Left lung (tissue), 10 donors: ENCODE results near the gene AHSA1. TPM values are rescaled to one million over a fixed set of nuclear protein-coding genes. Genes with fewer than 3 reads are reported as not detected.

Source experiments
- ATAC-seq: fragments of 200-7000 bp; cut with Tn5 transposase; one replicate; pipeline ENCODE4 v1.9.1; 2020; ENCODE audit warnings: moderate library complexity
- DNase-seq, 4 donors: peaks; one replicate each; pipeline ENCODE4 v3.0.0-alpha.2; 2013 to 2020
- H3K27ac ChIP-seq, 2 donors: fragments of 200-600 bp; sonication (generic) in 1 of 2; one replicate each; pipeline versions ENCODE4 v1.5.0 to v1.8.0; 2020 to 2021
- H3K27me3 ChIP-seq, 2 donors: fragments of 200-600 bp; sonication (generic) in 1 of 2; one replicate each; pipeline versions ENCODE4 v1.5.0 to v1.8.0; 2020 to 2021
- H3K36me3 ChIP-seq, 2 donors: fragments of 200-600 bp; sonication (generic) in 1 of 2; one replicate each; pipeline versions ENCODE4 v1.5.0 to v1.8.0; 2020 to 2021
- H3K4me1 ChIP-seq, 2 donors: fragments of 200-600 bp; one replicate each; pipeline ENCODE4 v1.8.0; 2021
- H3K4me3 ChIP-seq, 2 donors: fragments of 200-600 bp; sonication (generic) in 1 of 2; one replicate each; pipeline versions ENCODE4 v1.5.0 to v1.8.0; 2020 to 2021; ENCODE audit warnings: mild to moderate bottlenecking in 1 of 2
- H3K9me3 ChIP-seq, 2 donors: fragments of 200-600 bp; sonication (generic) in 1 of 2; one replicate each; pipeline versions ENCODE4 v1.5.0 to v1.8.0; 2020 to 2021
- intact Hi-C, 2 donors: fragments of 100-400 bp; cut with DNase I; formaldehyde crosslinking; loops; one replicate each; pipeline versions ENCODE4 v1.11.2 to v1.14.2; 2022
- polyA plus RNA-seq, 6 donors: library from polyadenylated mRNA; unstranded; fragments of 120-200 nt; gene quantifications; one replicate each; pipeline ENCODE4 v1.2.1, GENCODE V29; 2013; ENCODE audit not compliant: insufficient read length in 6 of 6
- total RNA-seq, 2 donors: library from RNA; stranded (reverse); fragmentation: NEBNext Ultra II Directional; extraction: Animal tissue kit (Norgen Biotek cat#: 25700); gene quantifications; one replicate each; pipeline ENCODE4 v1.2.1, GENCODE V29; 2021
- TF ChIP-seq, protein P1 (sequence below), 2 donors: fragments of 200-600 bp; sonication (generic) in 1 of 2; IDR thresholded peaks; one replicate each; pipeline versions ENCODE4 v1.5.0 to v1.8.0; 2021; ENCODE audit warnings: antibody characterized with exemption in 2 of 2
- donor health status: DM: no; HTN: yes; CAD: no.
- donor health status: DM: no; HTN: no; CAD: no.

Gene AHSA1
- total and polyA plus RNA-seq, 8 donors = 111 to 203 (median 176) TPM

DNA sequence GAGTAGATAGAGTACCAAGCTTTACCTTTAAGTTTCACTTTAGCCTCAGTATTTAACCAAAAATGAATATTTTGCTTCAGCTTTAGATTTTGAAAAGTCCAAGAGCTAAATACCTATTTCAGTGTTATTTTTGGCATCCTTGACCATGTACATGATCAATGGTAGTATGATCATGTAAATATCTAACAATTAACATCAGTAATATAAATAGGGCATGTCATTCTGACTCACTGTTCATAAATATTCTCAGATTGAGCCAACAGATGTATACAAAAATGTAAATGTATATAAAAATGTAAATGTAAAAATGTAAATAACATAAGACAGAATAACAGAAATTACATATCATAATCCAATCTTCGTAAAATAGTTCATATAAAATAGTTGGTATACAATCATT, 19.3 kb upstream of the AHSA1 start:
- TF ChIP-seq, protein P1, sequence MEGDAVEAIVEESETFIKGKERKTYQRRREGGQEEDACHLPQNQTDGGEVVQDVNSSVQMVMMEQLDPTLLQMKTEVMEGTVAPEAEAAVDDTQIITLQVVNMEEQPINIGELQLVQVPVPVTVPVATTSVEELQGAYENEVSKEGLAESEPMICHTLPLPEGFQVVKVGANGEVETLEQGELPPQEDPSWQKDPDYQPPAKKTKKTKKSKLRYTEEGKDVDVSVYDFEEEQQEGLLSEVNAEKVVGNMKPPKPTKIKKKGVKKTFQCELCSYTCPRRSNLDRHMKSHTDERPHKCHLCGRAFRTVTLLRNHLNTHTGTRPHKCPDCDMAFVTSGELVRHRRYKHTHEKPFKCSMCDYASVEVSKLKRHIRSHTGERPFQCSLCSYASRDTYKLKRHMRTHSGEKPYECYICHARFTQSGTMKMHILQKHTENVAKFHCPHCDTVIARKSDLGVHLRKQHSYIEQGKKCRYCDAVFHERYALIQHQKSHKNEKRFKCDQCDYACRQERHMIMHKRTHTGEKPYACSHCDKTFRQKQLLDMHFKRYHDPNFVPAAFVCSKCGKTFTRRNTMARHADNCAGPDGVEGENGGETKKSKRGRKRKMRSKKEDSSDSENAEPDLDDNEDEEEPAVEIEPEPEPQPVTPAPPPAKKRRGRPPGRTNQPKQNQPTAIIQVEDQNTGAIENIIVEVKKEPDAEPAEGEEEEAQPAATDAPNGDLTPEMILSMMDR (IDR thresholded peaks at IDR 0.05) = no peak
- no peak for DNase-seq
- intact Hi-C loops = no loop called here
- H3K9me3 ChIP-seq = no peaks in the 10 kb centered on the region
- H3K4me1 ChIP-seq = no peaks in the 10 kb centered on the region
- no peak for ATAC-seq
- H3K36me3 ChIP-seq = peaks cover 5 to 94% of the 10 kb centered on the region in 2 donors
- no peaks in the 10 kb centered on the region for H3K27me3 ChIP-seq
- no peak overlapping the region for H3K4me3 ChIP-seq
- no peak overlapping the region for H3K27ac ChIP-seq

DNA sequence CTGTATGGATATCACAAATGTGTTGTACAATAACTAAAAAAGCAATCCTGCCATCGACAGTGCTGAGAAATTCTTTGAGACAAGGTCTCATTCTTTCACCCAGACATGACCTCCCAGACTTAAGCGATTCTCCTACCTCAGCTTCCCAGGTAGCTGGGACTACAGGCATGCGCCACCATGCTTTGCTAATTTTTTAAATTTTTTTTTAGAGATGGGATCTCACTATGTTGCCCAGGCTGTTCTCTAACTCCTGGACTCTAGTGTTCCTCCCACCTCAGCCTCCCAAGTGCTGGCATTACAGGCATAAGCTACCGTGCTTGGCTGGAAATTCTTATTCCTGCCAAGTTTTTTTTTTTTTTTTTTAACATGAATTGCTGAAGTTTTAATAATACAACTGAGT, 18.0 kb upstream of the AHSA1 start:
- Histone ChIP-seq H3K36me3 (peaks cover 5 to 94% of the 10 kb centered on the region in 2 donors), H3K4me3 (no peak overlapping the region), H3K27me3 (no peaks in the 10 kb centered on the region), H3K27ac (no peak overlapping the region), H3K4me1 (no peaks in the 10 kb centered on the region), H3K9me3 (no peaks in the 10 kb centered on the region)
- no peak for ATAC-seq
- TF ChIP-seq, protein P1 (IDR thresholded peaks at IDR 0.05) = no peak
- intact Hi-C loops = no loop called here
- DNase-seq = no peak

DNA sequence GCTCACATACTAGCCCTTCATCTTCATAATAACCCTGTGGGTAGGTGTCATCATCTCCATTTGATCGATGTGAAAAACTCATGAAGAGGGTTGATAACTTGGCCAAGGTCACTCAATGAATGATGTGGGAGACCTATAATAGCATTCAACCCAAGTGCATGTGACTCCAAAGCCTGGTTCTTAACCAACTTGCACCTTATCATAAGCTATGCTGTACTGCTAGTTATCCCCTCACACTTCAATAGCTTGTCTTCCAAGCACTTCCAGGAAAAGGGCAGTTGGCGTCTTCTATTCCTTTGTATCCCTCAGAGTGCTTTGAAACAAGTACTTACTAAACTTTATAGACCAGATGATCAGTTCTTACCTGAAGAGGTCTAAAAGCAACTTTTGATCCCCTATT, 15.7 kb upstream of the AHSA1 start:
- intact Hi-C loops = no loop called here
- TF ChIP-seq, protein P1 (IDR thresholded peaks at IDR 0.05) = no peak
- peaks cover 5 to 94% of the 10 kb centered on the region in 2 donors for H3K36me3 ChIP-seq

DNA sequence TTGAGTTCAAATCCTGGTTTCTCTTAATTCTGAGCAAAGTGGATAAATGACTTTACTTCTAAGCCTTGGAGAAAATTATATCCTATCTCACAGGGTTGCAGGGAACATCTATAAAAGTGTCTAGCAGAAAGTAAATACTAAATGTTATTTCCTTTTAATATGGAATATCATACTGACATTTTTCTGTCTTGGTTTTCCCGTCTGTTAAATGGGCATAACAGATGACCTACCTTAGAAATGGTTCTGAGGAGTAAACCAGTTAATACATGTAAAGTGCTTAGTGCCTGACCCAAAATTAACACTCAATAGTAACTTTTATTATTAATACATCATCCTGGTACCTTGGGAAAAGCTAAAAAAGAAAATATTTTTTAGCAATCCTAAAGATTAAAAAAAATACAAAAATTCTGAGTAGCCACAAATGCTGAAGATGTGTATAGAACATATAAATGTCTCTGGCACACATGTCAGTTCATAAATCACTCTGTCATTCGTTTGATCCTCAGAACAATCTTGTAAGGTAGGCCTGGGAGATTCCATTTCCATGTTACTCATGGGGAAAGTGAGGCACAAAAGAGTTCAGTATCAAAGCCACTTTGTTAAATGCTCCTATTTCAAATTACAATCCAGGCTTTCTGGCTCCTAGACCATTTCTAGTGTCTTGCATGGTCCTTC, 1.8 kb upstream of the AHSA1 start:
- intact Hi-C loops = no loop called here
- peaks cover 12 to 32% of the 10 kb centered on the region in 2 donors for H3K4me1 ChIP-seq
- H3K27me3 ChIP-seq = no peaks in the 10 kb centered on the region
- no peaks in the 10 kb centered on the region for H3K9me3 ChIP-seq
- H3K4me3 ChIP-seq = peak overlapping the region in 1 of 2 donors; percentile 85
- peaks cover 0 to 39% of the 10 kb centered on the region in 2 donors for H3K36me3 ChIP-seq
- DNase-seq (no peak), ATAC-seq (no peak)
- TF ChIP-seq, protein P1 (IDR thresholded peaks at IDR 0.05) = no peak
- no peak overlapping the region for H3K27ac ChIP-seq

More for the DNA sequence above, 15.7 kb upstream of the AHSA1 start:
- Histone ChIP-seq H3K9me3 (no peaks in the 10 kb centered on the region), H3K4me1 (no peaks in the 10 kb centered on the region), H3K27me3 (no peaks in the 10 kb centered on the region), H3K27ac (no peak overlapping the region), H3K4me3 (no peak overlapping the region)
- DNase-seq (no peak), ATAC-seq (no peak)

DNA sequence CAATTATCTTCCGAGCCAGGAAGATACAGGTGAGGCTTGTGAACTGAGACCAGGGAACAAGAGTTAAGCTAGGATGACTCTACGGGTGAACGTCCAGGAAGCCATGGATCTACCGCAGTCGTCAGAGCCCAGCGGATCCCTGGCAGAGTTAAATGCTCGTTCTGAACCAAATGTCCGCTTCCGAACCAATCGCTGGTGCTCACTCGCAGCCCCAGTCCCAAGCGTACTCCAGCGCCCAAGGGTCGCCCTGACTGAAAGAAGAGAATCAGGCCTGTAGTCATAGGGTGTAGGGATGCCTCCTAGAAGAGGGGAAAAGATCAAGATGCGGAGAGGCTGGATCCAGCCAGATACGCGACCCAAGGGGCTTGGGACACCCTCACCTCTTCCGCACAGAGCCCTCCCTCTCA, 775 bp upstream of the AHSA1 start:
- TF ChIP-seq, protein P1 (IDR thresholded peaks at IDR 0.05) = no peak
- ATAC-seq = peak; percentile 1
- intact Hi-C loops = no loop called here

More for the DNA sequence above, 775 bp upstream of the AHSA1 start:
- Histone ChIP-seq H3K4me3 (peak overlapping the region; percentile 85 to 89), H3K4me1 (peaks cover 12 to 32% of the 10 kb centered on the region in 2 donors), H3K9me3 (no peaks in the 10 kb centered on the region), H3K27ac (peak overlapping the region; percentile 88 to 99), H3K36me3 (peaks cover 2 to 40% of the 10 kb centered on the region in 2 donors), H3K27me3 (no peaks in the 10 kb centered on the region)
- DNase-seq = no peak
